GM12801 (cell line): ENCODE data around the gene LDLRAD4.

Experiments
- CTCF ChIP-seq: IDR thresholded peaks from one replicate; pipeline ENCODE4 v1.5.1; 2011; ENCODE audit warnings: control low read depth; ENCODE audit not compliant: insufficient read length; ENCODE audit errors: extremely low read depth

The LDLRAD4 gene

GRCh38 chr18:13599031-13599430, 380.5 kb downstream of the LDLRAD4 start:
- no peak for TF ChIP-seq CTCF

GRCh38 chr18:13603304-13604019, 384.9 kb downstream of the LDLRAD4 start:
- TF ChIP-seq CTCF = no peak

- TF ChIP-seq CTCF = no peak
Measured at GRCh38 chr18:13604786-13605185, 386.2 kb downstream of the LDLRAD4 start.

- no peak for TF ChIP-seq CTCF
Measured at GRCh38 chr18:13605477-13605876, 386.9 kb downstream of the LDLRAD4 start.

- no peak for TF ChIP-seq CTCF
Measured at GRCh38 chr18:13605901-13606300, 387.3 kb downstream of the LDLRAD4 start.

- TF ChIP-seq CTCF = no peak
Measured at GRCh38 chr18:13606604-13607254, 388.2 kb downstream of the LDLRAD4 start.

GRCh38 chr18:13608791-13609532, 390.4 kb downstream of the LDLRAD4 start:
- no peak for TF ChIP-seq CTCF
